ENCODE data around the gene PCSK6.

PCSK6 gene

DNA sequence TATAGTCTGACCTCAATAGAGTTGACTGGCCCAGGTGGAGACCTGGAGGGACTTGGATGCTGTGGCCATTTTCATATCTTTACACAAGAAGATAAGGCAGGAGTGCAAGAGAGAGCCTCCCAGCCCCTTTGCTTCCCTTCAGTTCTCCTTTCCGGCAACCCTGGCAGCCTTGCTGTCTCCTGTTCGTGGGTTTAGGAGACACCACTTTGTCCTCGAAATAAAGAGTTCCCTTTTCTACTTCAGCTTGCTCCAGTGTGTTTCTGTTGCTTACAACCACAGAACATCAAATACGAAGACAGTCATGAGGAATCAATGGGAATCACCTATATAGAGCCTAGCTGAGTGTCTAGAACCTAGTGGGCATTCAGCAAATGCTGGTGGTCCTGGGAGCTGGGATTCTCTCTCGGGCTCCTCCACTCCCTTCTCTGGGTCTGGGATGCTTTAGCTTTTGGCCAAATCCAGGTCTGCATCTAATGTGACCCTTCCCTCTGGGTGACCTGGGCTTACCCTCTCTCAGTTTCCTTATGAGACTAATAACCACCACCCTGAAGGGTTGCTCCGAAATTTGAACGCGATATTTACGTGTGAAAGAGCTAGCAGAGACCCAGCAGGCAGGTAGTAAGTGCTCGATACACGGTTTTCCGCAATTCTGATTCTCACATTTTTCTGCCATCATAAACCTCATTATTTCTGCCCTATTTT, 44.5 kb downstream of the PCSK6 start:
- no peaks in the 10 kb centered on the region for H3K27me3 ChIP-seq (ENCODE audit: control insufficient read depth, insufficient read depth, low read length)
- H3K9ac ChIP-seq (ENCODE audit: low read length) = no peak overlapping the region
- no peaks in the 10 kb centered on the region for H3K9me3 ChIP-seq (ENCODE audit: control insufficient read depth, low read depth, low read length)
- H3K27ac ChIP-seq (ENCODE audit: low read length) = no peak overlapping the region
- H3K4me1 ChIP-seq (ENCODE audit: control insufficient read depth, low read depth, low read length) = peaks cover 10% of the 10 kb centered on the region
- no peak overlapping the region for H3K4me3 ChIP-seq (ENCODE audit: low read length)
- H3K36me3 ChIP-seq (ENCODE audit: control insufficient read depth, low read depth, low read length) = no peaks in the 10 kb centered on the region

DNA sequence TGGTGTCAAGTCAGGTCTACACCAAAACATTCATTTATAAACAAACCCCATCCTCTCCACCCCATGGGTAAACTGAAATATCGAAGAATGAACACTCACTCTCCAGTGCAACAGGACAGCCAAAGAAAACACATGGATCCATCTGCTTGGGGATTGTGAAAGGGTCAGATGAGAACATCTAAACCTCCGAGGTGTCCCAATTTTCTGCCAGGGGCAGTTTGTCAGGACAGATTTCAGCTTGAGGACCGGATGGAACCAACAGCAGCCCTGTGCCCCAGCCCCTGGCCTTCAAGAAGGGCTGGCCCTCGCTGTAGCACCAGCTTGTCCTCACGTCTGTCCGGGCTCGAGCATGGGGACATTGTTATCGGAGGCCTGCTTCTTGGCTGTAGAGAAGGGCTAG, 45.5 kb downstream of the PCSK6 start:
- Histone ChIP-seq H3K4me1 (ENCODE audit: control insufficient read depth, low read depth, low read length) (peaks cover 10% of the 10 kb centered on the region), H3K9ac (ENCODE audit: low read length) (no peak overlapping the region), H3K9me3 (ENCODE audit: control insufficient read depth, low read depth, low read length) (no peaks in the 10 kb centered on the region), H3K27me3 (ENCODE audit: control insufficient read depth, insufficient read depth, low read length) (no peaks in the 10 kb centered on the region), H3K4me3 (ENCODE audit: low read length) (no peak overlapping the region), H3K36me3 (ENCODE audit: control insufficient read depth, low read depth, low read length) (no peaks in the 10 kb centered on the region), H3K27ac (ENCODE audit: low read length) (no peak overlapping the region)

DNA sequence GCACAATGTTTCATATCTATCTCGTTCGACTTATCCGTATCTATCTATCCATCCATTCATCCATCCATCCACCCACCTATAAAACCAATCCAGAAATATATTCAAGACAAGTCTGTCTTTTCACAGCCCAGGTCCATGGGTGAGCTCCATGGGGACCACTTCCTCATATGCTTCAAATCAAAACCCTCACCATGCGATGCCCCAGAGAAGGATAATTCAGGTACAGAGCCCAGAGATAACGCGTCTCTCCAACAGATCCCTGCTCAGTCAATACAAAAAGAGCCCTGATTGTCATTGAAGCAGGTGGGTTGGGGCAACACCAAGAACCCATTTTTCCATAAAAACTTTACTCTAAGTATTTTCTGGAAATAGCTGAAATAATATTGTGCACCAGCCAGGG, 47.2 kb downstream of the PCSK6 start:
- H3K36me3 ChIP-seq (ENCODE audit: control insufficient read depth, low read depth, low read length) = no peaks in the 10 kb centered on the region
- no peaks in the 10 kb centered on the region for H3K27me3 ChIP-seq (ENCODE audit: control insufficient read depth, insufficient read depth, low read length)
- no peak overlapping the region for H3K27ac ChIP-seq (ENCODE audit: low read length)
- H3K4me1 ChIP-seq (ENCODE audit: control insufficient read depth, low read depth, low read length) = peaks cover 10% of the 10 kb centered on the region
- H3K9ac ChIP-seq (ENCODE audit: low read length) = no peak overlapping the region
- no peak overlapping the region for H3K4me3 ChIP-seq (ENCODE audit: low read length)
- no peaks in the 10 kb centered on the region for H3K9me3 ChIP-seq (ENCODE audit: control insufficient read depth, low read depth, low read length)

DNA sequence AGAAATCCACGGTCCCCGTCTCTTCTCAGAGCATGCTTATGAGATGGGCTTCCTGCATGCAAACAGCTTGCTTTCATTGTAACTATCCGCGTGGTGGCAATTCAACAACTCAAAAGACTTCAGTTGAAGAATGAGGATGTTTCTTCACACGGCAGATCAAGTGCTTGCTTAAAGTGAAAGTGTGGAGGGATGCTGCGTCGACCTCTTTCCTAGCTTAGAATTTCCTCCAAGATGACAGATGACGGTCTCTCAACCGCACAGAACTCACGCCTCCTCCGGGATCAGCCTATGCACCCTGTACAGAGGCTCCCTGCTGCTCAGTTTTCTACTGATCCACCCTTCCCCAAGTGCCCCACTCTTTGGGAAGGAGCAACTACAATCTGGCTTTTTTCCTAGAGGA, 47.8 kb downstream of the PCSK6 start:
- peaks cover 10% of the 10 kb centered on the region for H3K4me1 ChIP-seq (ENCODE audit: control insufficient read depth, low read depth, low read length)
- no peaks in the 10 kb centered on the region for H3K9me3 ChIP-seq (ENCODE audit: control insufficient read depth, low read depth, low read length)
- H3K27ac ChIP-seq (ENCODE audit: low read length) = no peak overlapping the region

DNA sequence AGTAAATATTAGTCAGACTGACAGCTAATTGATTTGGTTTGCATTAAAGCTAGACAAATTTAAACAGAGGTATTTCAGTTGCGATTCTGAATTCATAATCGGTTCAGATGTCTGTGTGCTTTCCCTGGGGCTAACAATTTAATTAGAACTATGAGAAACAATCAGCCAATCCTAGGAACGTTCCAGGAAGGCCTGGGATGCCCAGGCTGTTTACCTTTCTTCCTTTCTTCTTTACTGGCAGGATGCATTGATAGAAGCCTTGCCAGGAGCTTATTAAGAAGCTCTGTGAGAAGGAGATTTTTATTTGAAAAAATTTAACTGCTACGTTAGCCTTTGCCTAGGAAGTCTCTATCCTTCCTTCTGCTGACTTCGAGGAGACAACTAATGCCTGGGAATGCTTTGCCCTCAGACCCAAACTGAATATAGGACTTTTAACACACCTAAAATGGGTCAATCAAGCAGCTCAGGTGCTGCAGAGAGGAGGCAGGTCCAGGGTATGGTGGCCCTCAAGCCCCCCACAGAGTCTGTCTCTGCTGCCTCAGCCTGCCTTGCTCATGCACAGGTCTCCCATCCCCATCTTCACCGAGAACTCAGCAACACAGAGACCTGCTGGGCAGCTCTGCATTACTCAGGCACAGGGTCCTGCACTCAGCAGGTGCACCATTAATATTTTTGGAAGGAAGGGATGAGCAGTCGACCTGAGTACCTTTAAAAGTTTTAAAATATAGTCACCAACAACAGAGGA, 48.5 kb downstream of the PCSK6 start:
- no peaks in the 10 kb centered on the region for H3K9me3 ChIP-seq (ENCODE audit: control insufficient read depth, low read depth, low read length)
- H3K4me1 ChIP-seq (ENCODE audit: control insufficient read depth, low read depth, low read length) = peaks cover 10% of the 10 kb centered on the region
- H3K27ac ChIP-seq (ENCODE audit: low read length) = no peak overlapping the region
- no peak overlapping the region for H3K9ac ChIP-seq (ENCODE audit: low read length)
- no peaks in the 10 kb centered on the region for H3K36me3 ChIP-seq (ENCODE audit: control insufficient read depth, low read depth, low read length)
- H3K27me3 ChIP-seq (ENCODE audit: control insufficient read depth, insufficient read depth, low read length) = no peaks in the 10 kb centered on the region
- H3K4me3 ChIP-seq (ENCODE audit: low read length) = no peak overlapping the region

More for the DNA sequence above, 47.8 kb downstream of the PCSK6 start:
- no peaks in the 10 kb centered on the region for H3K27me3 ChIP-seq (ENCODE audit: control insufficient read depth, insufficient read depth, low read length)
- no peak overlapping the region for H3K9ac ChIP-seq (ENCODE audit: low read length)
- H3K4me3 ChIP-seq (ENCODE audit: low read length) = no peak overlapping the region
- no peaks in the 10 kb centered on the region for H3K36me3 ChIP-seq (ENCODE audit: control insufficient read depth, low read depth, low read length)

DNA sequence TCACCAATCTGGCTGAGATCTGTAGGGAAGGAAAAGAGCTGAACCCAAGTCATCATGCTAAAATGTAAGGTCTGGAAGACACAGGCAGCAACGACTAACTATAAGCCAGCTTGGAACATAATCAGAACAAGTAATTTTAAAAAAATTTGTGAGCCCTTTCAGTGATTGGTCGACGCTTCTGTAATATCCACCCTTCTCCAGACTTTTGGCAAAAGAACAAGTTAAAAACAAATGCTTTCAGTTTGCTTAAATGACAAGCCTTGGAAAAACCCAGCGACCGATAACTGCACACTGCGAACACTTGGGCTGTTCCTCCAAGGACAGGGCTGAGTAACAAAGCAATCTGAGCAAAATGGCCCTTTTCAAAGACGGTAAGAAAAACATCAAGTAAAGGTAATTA, 49.6 kb downstream of the PCSK6 start:
- Histone ChIP-seq H3K36me3 (ENCODE audit: control insufficient read depth, low read depth, low read length) (no peaks in the 10 kb centered on the region), H3K27ac (ENCODE audit: low read length) (no peak overlapping the region)

DNA sequence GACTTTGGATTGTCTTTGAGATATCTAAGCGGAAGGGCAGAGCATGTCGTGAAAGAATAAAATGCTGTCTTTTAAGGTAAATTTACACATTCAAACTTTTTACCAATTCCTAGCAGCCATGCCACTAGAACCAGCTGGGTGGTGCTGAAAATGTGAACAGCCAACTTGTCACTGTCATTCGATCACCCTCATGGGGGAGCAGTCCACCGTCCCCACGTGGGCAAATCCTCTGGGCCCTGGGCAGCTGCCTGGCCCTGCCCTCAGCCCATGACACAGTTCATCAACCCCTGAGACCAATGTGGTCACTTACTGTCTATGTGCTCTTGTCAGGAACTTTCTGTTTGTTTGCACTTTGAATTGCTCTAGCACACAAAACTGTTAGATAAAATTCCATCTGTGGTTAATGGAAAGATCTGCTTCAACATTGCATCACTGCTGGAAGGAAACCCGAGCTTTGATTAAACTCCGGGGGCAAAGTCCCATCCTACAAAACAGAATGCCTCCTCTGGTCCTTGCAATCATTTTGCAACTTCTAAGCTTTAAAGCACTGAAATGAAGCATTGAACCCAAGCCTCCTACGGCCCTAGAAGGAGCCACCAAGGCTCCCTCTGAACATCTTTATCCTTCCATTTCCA, 50.1 kb downstream of the PCSK6 start:
- Histone ChIP-seq H3K27me3 (ENCODE audit: control insufficient read depth, insufficient read depth, low read length) (no peaks in the 10 kb centered on the region), H3K9ac (ENCODE audit: low read length) (no peak overlapping the region), H3K36me3 (ENCODE audit: control insufficient read depth, low read depth, low read length) (no peaks in the 10 kb centered on the region), H3K27ac (ENCODE audit: low read length) (no peak overlapping the region), H3K4me1 (ENCODE audit: control insufficient read depth, low read depth, low read length) (peaks cover 10% of the 10 kb centered on the region), H3K4me3 (ENCODE audit: low read length) (no peak overlapping the region), H3K9me3 (ENCODE audit: control insufficient read depth, low read depth, low read length) (no peaks in the 10 kb centered on the region)

More for the DNA sequence above, 49.6 kb downstream of the PCSK6 start:
- Histone ChIP-seq H3K4me1 (ENCODE audit: control insufficient read depth, low read depth, low read length) (peaks cover 10% of the 10 kb centered on the region), H3K4me3 (ENCODE audit: low read length) (no peak overlapping the region), H3K9ac (ENCODE audit: low read length) (no peak overlapping the region), H3K27me3 (ENCODE audit: control insufficient read depth, insufficient read depth, low read length) (no peaks in the 10 kb centered on the region), H3K9me3 (ENCODE audit: control insufficient read depth, low read depth, low read length) (no peaks in the 10 kb centered on the region)

DNA sequence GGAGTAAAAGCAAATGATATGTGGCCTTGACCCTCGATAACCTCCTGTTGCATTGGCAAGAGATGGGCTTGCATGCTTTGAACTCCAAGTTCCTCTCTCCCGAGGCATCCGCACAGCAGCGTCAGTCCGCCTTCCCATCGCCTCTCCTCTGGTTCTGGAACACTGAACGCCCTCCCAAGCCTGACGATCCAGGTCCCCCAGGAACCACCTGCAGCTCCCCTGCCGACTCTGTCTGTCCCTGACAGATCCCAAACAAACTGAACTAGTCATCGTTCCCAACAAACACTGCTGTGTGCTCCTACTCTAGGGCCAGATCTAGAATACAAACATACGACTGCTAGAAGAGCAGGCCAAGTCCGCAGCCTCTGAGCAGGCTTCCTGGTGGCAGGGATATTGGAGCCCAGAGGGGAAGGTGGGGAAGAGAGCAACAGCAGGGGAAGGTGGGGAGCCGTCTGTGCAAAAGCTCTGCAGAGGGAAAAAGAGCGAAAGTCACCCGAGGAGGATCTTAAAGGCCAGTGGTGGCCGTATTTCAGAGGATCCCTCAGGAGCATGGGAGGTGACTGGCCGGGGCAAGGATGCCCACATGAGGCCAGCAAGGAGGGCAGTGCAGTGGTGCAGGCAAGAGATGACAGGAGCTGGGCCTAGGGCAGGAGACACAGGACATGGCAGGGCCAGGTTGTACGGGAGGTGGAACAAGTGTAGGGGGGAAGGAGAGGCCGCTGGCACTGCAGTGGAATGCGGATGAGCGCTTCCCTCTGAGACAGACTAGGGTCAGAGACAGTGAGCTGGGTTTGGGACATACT, 50.8 kb downstream of the PCSK6 start:
- no peaks in the 10 kb centered on the region for H3K36me3 ChIP-seq (ENCODE audit: control insufficient read depth, low read depth, low read length)
- no peaks in the 10 kb centered on the region for H3K9me3 ChIP-seq (ENCODE audit: control insufficient read depth, low read depth, low read length)
- H3K27ac ChIP-seq (ENCODE audit: low read length) = no peak overlapping the region
- peaks cover 10% of the 10 kb centered on the region for H3K4me1 ChIP-seq (ENCODE audit: control insufficient read depth, low read depth, low read length)
- H3K4me3 ChIP-seq (ENCODE audit: low read length) = no peak overlapping the region
- H3K9ac ChIP-seq (ENCODE audit: low read length) = no peak overlapping the region
- no peaks in the 10 kb centered on the region for H3K27me3 ChIP-seq (ENCODE audit: control insufficient read depth, insufficient read depth, low read length)

DNA sequence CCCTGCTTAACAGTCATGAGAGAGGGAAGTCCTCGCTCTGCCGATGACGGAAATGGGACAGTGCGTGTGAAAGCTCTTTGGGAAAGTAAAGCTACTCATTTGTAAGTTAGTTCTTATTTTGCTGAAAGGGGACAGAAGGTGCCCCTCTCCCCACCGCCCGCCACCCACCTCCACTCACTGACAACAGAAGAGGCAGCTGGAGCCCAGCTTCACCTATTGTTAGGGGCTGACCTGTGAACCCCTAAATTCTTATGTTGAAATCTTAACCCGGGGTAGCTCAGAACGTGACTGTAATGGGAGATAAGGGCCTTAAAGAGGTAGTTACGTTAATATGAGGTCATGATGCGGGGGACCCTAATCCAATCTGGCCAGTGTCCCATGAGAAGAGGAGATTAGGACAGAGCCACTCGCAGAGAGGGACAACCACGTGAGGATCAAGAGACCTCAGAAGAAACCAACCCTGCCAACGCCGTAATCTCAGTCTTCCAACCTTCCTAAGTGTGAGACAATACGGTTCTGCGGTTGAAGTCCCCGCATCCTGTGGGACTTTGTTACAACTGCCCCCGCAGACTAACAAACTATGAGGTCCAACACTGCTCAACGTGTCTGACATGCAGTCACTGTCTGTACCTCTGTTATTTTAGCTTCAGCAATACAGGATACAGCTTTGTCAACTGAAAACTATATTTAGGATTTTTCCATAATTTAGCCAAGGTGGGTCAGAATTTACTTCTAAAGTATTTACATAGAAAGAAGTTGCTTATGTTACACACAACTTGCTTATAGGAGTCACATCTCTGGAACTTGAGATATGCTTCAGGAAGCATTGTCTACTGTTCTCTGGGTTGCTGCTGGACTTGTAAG, 51.7 kb downstream of the PCSK6 start:
- no peak overlapping the region for H3K4me3 ChIP-seq (ENCODE audit: low read length)
- H3K27ac ChIP-seq (ENCODE audit: low read length) = no peak overlapping the region
- peaks cover 10% of the 10 kb centered on the region for H3K4me1 ChIP-seq (ENCODE audit: control insufficient read depth, low read depth, low read length)
- H3K36me3 ChIP-seq (ENCODE audit: control insufficient read depth, low read depth, low read length) = no peaks in the 10 kb centered on the region
- H3K27me3 ChIP-seq (ENCODE audit: control insufficient read depth, insufficient read depth, low read length) = no peaks in the 10 kb centered on the region
- H3K9ac ChIP-seq (ENCODE audit: low read length) = no peak overlapping the region
- no peaks in the 10 kb centered on the region for H3K9me3 ChIP-seq (ENCODE audit: control insufficient read depth, low read depth, low read length)

DNA sequence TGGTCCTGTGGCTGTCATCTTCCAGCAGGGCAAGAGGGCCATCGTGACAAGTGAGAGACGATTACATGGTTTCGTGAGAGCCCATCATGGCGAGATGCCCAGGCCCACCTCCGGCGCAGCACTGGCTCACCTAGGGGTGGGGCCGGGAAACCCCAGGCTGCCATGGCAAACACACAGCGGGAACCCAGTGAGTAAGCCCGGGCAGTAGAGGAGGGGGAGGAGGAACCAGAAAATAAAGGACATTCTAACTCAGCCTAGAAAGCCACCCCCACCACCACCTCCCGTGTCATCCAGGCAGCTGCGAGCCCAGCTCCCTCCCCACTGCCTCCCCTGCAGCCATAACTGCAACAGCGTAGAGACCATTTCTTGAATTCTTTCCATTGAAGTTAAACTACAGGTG, 52.3 kb downstream of the PCSK6 start:
- H3K4me1 ChIP-seq (ENCODE audit: control insufficient read depth, low read depth, low read length) = peaks cover 10% of the 10 kb centered on the region
- H3K27ac ChIP-seq (ENCODE audit: low read length) = no peak overlapping the region
- H3K9me3 ChIP-seq (ENCODE audit: control insufficient read depth, low read depth, low read length) = no peaks in the 10 kb centered on the region
- H3K4me3 ChIP-seq (ENCODE audit: low read length) = no peak overlapping the region
- no peak overlapping the region for H3K9ac ChIP-seq (ENCODE audit: low read length)
- no peaks in the 10 kb centered on the region for H3K36me3 ChIP-seq (ENCODE audit: control insufficient read depth, low read depth, low read length)
- H3K27me3 ChIP-seq (ENCODE audit: control insufficient read depth, insufficient read depth, low read length) = no peaks in the 10 kb centered on the region
